WTC11 (cell line): ENCODE data around the gene NOB1. TPM values are rescaled to one million over a fixed set of nuclear protein-coding genes. Genes with fewer than 3 reads are reported as not detected.

Source experiments
- ATAC-seq: fragments of 200-7000 bp; cut with Tn5 transposase; 2 replicates; pipeline ENCODE4 v1.10.0; 2021; ENCODE audit warnings: mild to moderate bottlenecking, moderate library complexity
- CTCF ChIA-PET: fragments of 300-600 bp; sonication (Branson Sonifier 250); formaldehyde crosslinking; loops from one replicate; lab custom pipeline; 2021; ENCODE audit warnings: antibody characterized with exemption; lab: Charles Lee
- POLR2A ChIA-PET: fragments of 350-600 bp; sonication (Branson Sonifier 250); formaldehyde crosslinking; loops from one replicate; lab custom pipeline; 2021; ENCODE audit warnings: antibody characterized with exemption; lab: Charles Lee
- DNase-seq: peaks from one replicate; pipeline ENCODE4 v3.0.0; 2021; ENCODE audit warnings: low spot score
- H3K27ac Mint-ChIP-seq: 2 replicates; pipeline ENCODE4 v1.8.0; 2021; ENCODE audit warnings: mixed read lengths
- H3K27me3 Mint-ChIP-seq: 2 replicates; pipeline ENCODE4 v1.8.0; 2021; ENCODE audit warnings: low read depth, mild to moderate bottlenecking, moderate library complexity, mixed read lengths
- H3K36me3 Mint-ChIP-seq: 2 replicates; pipeline ENCODE4 v1.8.0; 2021; ENCODE audit warnings: mixed read lengths
- H3K4me1 Mint-ChIP-seq: 2 replicates; pipeline ENCODE4 v1.8.0; 2022; ENCODE audit warnings: mixed read lengths
- H3K4me3 Mint-ChIP-seq: 2 replicates; pipeline ENCODE4 v1.8.0; 2021; ENCODE audit warnings: mild to moderate bottlenecking, moderate library complexity, mixed read lengths
- H3K9me3 Mint-ChIP-seq: 2 replicates; pipeline ENCODE4 v1.8.0; 2021; ENCODE audit warnings: mixed read lengths
- ATF1 ChIP-seq: sonication (generic); formaldehyde crosslinking; IDR thresholded peaks from 2 replicates; pipeline ENCODE4 v1.8.1; 2023; ENCODE audit warnings: mild to moderate bottlenecking, moderate library complexity, missing genetic modification reagents
- ATF6 ChIP-seq: sonication (generic); formaldehyde crosslinking; IDR thresholded peaks from 2 replicates; pipeline ENCODE4 v1.8.1; 2023; ENCODE audit warnings: mild to moderate bottlenecking, missing genetic modification reagents
- CBFB ChIP-seq: sonication (generic); formaldehyde crosslinking; IDR thresholded peaks from 2 replicates; pipeline ENCODE4 v1.8.1; 2022; ENCODE audit warnings: mild to moderate bottlenecking, low read depth, missing genetic modification reagents
- CREB1 ChIP-seq: sonication (generic); formaldehyde crosslinking; IDR thresholded peaks from 2 replicates; pipeline ENCODE4 v1.8.0; 2023; ENCODE audit warnings: mild to moderate bottlenecking, missing genetic modification reagents
- FOXJ3 ChIP-seq: sonication (generic); formaldehyde crosslinking; IDR thresholded peaks from 2 replicates; pipeline ENCODE4 v1.9.0; 2021; ENCODE audit warnings: missing genetic modification reagents, mild to moderate bottlenecking, borderline replicate concordance
- GTF2I ChIP-seq: fragments of 250-450 bp; sonication (Bioruptor Pico); conservative IDR thresholded peaks from 2 replicates; pipeline ENCODE4 v1.4.0; 2021; ENCODE audit warnings: mild to moderate bottlenecking
- NR3C1 ChIP-seq: sonication (generic); formaldehyde crosslinking; conservative IDR thresholded peaks from 2 replicates; pipeline ENCODE4 v1.8.1; 2023; ENCODE audit warnings: low read depth, mild to moderate bottlenecking, missing genetic modification reagents
- PRDM15 ChIP-seq: sonication (generic); formaldehyde crosslinking; IDR thresholded peaks from 2 replicates; pipeline ENCODE4 v1.8.0; 2022; ENCODE audit warnings: missing genetic modification reagents
- PRRX2 ChIP-seq: fragments of 250-450 bp; sonication (Bioruptor Pico); IDR thresholded peaks from 2 replicates; pipeline ENCODE4 v1.8.0; 2021; ENCODE audit warnings: mild to moderate bottlenecking
- SMAD3 ChIP-seq: sonication (generic); formaldehyde crosslinking; IDR thresholded peaks from 2 replicates; pipeline ENCODE4 v1.8.0; 2022; ENCODE audit warnings: missing genetic modification reagents, mild to moderate bottlenecking, borderline replicate concordance
- SMAD4 ChIP-seq: sonication (generic); formaldehyde crosslinking; IDR thresholded peaks from 2 replicates; pipeline ENCODE4 v1.8.0; 2022; ENCODE audit warnings: mild to moderate bottlenecking, missing genetic modification reagents
- TP53 ChIP-seq: sonication (generic); formaldehyde crosslinking; IDR thresholded peaks from 2 replicates; pipeline ENCODE4 v1.8.1; 2023; ENCODE audit warnings: mild to moderate bottlenecking, missing genetic modification reagents
- ZNF232 ChIP-seq: sonication (generic); formaldehyde crosslinking; IDR thresholded peaks from 2 replicates; pipeline ENCODE4 v1.8.0; 2022; ENCODE audit warnings: mild to moderate bottlenecking, missing genetic modification reagents
- ZNF416 ChIP-seq: fragments of 250-450 bp; sonication (Bioruptor Pico); IDR thresholded peaks from 2 replicates; pipeline ENCODE4 v1.9.0; 2021; ENCODE audit warnings: mild to moderate bottlenecking, inconsistent platforms
- total RNA-seq: library from RNA; stranded (reverse); gene quantifications from 3 replicates; pipeline ENCODE4 v1.2.3, GENCODE V29; 2021
- TF ChIP-seq, protein P1 (sequence below): sonication (generic); formaldehyde crosslinking; IDR thresholded peaks from 2 replicates; pipeline ENCODE4 v1.8.0; 2022; ENCODE audit warnings: mild to moderate bottlenecking, missing genetic modification reagents
- TF ChIP-seq, protein P2 (sequence below): fragments of 250-450 bp; sonication (Bioruptor Pico); IDR thresholded peaks from 2 replicates; pipeline ENCODE4 v1.9.0; 2021; ENCODE audit warnings: mild to moderate bottlenecking
- TF ChIP-seq, protein P3 (sequence below): fragments of 250-450 bp; sonication (Bioruptor Pico); IDR thresholded peaks from 2 replicates; pipeline ENCODE4 v1.9.0; 2021; ENCODE audit warnings: mild to moderate bottlenecking
- TF ChIP-seq, protein P4 (sequence below): sonication (generic); formaldehyde crosslinking; IDR thresholded peaks from 2 replicates; pipeline ENCODE4 v1.8.1; 2022; ENCODE audit warnings: mild to moderate bottlenecking, moderate library complexity, missing genetic modification reagents

The NOB1 gene
- total RNA-seq, 1 experiment from 2014 or later, result 88.0 TPM

DNA sequence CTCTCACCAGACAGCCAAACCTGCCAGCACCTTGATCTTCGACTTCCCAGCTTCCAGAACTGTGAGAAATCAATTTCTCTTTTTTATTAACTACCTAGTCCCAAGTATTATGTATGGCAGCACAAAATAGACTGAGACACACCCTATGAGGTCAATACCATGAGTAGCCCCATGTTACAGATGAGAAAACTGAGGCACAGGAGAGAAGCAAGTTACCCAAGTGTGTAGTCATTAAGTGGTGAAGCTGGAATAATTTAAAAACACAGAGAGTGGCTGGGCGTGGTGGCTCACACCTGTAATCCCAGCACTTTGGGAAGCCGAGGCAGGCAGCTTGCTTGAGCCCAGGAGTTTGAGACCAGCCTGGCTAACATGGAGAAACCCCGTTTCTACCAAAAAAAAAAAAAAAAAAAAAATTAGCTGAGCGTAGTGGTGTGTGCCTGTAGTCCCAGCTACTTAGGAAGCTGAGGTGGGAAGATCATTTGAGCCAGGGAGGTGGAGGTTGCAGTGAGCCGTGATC is 33.2 kb downstream of the NOB1 start:
- Mint-ChIP-seq H3K4me1 (peaks cover 17% of the 10 kb centered on the region), H3K27ac (peak overlapping the region; percentile 15; the same call in 1 of the 2 replicates), H3K4me3 (no peak overlapping the region), H3K9me3 (no peaks in the 10 kb centered on the region), H3K27me3 (no peaks in the 10 kb centered on the region), H3K36me3 (no peaks in the 10 kb centered on the region)
- DNase-seq (no peak), ATAC-seq (no peak)
- TF ChIP-seq FOXJ3 (CRISPR knock-in tag) (no peak), SMAD3 (CRISPR knock-in tag) (no peak), PRDM15 (no peak), SMAD4 (CRISPR knock-in tag) (no peak), ATF1 (CRISPR knock-in tag) (no peak), PRRX2 (CRISPR knock-in tag) (no peak), NR3C1 (CRISPR knock-in tag) (no peak), ZNF416 (CRISPR knock-in tag) (no peak), ATF6 (CRISPR knock-in tag) (no peak), GTF2I (CRISPR knock-in tag) (no peak), ZNF232 (CRISPR knock-in tag) (no peak), CBFB (CRISPR knock-in tag) (no peak), TP53 (CRISPR knock-in tag) (no peak), CREB1 (CRISPR knock-in tag) (no peak)
- TF ChIP-seq, protein P1, sequence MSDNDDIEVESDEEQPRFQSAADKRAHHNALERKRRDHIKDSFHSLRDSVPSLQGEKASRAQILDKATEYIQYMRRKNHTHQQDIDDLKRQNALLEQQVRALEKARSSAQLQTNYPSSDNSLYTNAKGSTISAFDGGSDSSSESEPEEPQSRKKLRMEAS, result no peak
- TF ChIP-seq, protein P2, sequence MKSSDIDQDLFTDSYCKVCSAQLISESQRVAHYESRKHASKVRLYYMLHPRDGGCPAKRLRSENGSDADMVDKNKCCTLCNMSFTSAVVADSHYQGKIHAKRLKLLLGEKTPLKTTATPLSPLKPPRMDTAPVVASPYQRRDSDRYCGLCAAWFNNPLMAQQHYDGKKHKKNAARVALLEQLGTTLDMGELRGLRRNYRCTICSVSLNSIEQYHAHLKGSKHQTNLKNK (CRISPR knock-in tag), result no peak
- TF ChIP-seq, protein P3, sequence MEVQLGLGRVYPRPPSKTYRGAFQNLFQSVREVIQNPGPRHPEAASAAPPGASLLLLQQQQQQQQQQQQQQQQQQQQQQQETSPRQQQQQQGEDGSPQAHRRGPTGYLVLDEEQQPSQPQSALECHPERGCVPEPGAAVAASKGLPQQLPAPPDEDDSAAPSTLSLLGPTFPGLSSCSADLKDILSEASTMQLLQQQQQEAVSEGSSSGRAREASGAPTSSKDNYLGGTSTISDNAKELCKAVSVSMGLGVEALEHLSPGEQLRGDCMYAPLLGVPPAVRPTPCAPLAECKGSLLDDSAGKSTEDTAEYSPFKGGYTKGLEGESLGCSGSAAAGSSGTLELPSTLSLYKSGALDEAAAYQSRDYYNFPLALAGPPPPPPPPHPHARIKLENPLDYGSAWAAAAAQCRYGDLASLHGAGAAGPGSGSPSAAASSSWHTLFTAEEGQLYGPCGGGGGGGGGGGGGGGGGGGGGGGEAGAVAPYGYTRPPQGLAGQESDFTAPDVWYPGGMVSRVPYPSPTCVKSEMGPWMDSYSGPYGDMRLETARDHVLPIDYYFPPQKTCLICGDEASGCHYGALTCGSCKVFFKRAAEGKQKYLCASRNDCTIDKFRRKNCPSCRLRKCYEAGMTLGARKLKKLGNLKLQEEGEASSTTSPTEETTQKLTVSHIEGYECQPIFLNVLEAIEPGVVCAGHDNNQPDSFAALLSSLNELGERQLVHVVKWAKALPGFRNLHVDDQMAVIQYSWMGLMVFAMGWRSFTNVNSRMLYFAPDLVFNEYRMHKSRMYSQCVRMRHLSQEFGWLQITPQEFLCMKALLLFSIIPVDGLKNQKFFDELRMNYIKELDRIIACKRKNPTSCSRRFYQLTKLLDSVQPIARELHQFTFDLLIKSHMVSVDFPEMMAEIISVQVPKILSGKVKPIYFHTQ (CRISPR knock-in tag), result no peak
- TF ChIP-seq, protein P4, sequence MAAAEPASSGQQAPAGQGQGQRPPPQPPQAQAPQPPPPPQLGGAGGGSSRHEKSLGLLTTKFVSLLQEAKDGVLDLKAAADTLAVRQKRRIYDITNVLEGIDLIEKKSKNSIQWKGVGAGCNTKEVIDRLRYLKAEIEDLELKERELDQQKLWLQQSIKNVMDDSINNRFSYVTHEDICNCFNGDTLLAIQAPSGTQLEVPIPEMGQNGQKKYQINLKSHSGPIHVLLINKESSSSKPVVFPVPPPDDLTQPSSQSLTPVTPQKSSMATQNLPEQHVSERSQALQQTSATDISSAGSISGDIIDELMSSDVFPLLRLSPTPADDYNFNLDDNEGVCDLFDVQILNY, result no peak
- CTCF ChIA-PET, result interaction anchor here (0.6 to 1.6 kb wide), 4 partner anchors 12 to 142 kb away, joined by 3 to 6 read pairs (median 4); partner anchors contain the start of gene NOB1
- POLR2A ChIA-PET, result interaction anchor here (0.6 kb wide), 1 partner anchor 392 kb away, joined by 3 read pairs; no protein-coding TSS in a partner anchor
